ENCODE measurements around the gene ATP11B. TPM values are rescaled to one million over a fixed set of nuclear protein-coding genes. Genes with fewer than 3 reads are reported as not detected.
"Not testable (repeated sequence)": the region's sequence is repeated elsewhere in the genome, so short reads cannot be mapped to it uniquely, and the experiment has no call there.

The ATP11B gene
- total and polyA plus RNA-seq, 5 donors: 9.5 to 43.6 (median 36.1) TPM

DNA sequence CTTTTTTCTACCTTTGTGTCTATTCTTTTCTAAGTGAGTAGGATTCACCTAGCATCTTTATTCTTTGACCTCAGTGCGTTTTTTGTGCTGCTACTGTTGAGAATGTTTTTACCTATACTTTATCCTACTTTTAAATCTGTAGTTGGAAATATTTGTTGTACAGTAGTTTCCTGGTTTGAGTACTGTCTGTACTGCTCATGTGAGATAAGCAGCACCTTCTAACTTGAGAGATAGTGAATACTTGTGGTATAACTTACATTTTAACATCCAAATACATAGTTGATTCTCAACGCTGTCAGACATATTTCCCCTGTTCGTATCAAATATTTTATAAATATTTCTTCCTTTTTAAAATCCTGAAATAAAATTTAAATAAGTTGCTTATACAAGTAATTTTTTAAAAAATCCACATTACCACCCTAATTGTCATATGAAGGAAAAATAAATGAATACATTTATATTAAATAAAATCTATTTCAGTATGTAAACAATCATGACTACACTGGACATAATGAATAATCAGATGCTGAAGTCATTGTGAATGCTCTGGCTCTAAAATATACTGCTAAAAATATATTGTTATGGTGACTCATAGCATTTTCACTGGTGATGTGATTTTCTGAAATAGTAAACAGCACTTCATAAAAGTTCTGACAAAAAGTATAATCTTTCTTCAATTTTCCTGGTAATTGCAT lies 17.4 kb downstream of the ATP11B start:
- H3K9me3 ChIP-seq (ENCODE audit: control insufficient read depth, low read length): no peaks in the 10 kb centered on the region
- intact Hi-C loops (cut with DNase I): no loop called here
- WGBS: 85% methylated on average over 3 of the region's 3 CpGs
- H3K4me3 ChIP-seq (ENCODE audit: low read length): no peak overlapping the region
- ATAC-seq (no peak), DNase-seq (no peak)
- H3K27me3 ChIP-seq (ENCODE audit: control insufficient read depth, insufficient read depth): no peaks in the 10 kb centered on the region
- peaks cover 4% of the 10 kb centered on the region for H3K4me1 ChIP-seq (ENCODE audit: control insufficient read depth, insufficient read depth, low read length)
- H3K27ac ChIP-seq (ENCODE audit: low read length): no peak overlapping the region

DNA sequence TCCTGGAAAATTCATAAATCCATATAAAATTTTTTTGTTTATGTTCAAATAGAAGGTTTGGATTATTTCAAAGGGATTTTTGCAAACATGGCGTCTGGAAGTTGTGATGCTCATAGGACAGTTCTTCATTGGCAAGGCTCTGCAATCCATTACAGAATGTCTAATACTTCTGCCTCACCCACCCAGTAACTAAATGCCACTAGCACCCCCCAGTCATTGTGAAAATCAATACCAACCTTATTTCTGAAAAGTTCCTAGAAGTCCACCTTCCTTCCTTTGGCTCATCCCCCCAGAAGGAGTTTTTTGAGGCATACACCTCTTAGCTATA lies 17.9 kb downstream of the ATP11B start:
- ATAC-seq: no peak
- no peak for DNase-seq
- H3K27ac ChIP-seq (ENCODE audit: low read length): no peak overlapping the region
- H3K4me1 ChIP-seq (ENCODE audit: control insufficient read depth, insufficient read depth, low read length): peaks cover 5% of the 10 kb centered on the region
- WGBS: 94% methylated on average over 1 of the region's 1 CpG
- H3K9me3 ChIP-seq (ENCODE audit: control insufficient read depth, low read length): no peaks in the 10 kb centered on the region
- H3K27me3 ChIP-seq (ENCODE audit: control insufficient read depth, insufficient read depth): no peaks in the 10 kb centered on the region
- intact Hi-C loops (cut with DNase I): no loop called here
- H3K4me3 ChIP-seq (ENCODE audit: low read length): no peak overlapping the region

DNA sequence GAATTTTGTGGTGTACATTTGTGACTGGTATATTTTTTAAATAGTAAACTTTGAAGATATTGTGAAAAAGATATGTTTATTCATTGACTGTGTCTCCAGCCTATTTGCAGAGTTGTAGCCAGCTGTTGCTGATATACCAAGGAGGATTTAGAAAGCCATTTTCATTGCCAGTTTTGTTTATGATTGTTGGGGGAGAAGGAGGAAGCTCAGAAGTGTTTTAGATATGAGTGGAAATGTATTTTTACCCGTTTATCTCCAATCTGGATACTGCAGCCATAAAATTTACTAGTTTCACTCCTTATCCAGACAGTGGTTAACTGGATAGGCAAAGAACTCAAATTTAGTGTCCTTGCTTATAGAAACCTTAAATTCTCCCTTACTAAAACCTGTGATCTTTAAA lies 18.8 kb downstream of the ATP11B start:
- DNase-seq: no peak
- intact Hi-C loops (cut with DNase I): no loop called here
- no peak for ATAC-seq
- 23% methylated on average over 1 of the region's 1 CpG for WGBS
- Histone ChIP-seq H3K9me3 (ENCODE audit: control insufficient read depth, low read length) (no peaks in the 10 kb centered on the region), H3K27me3 (ENCODE audit: control insufficient read depth, insufficient read depth) (no peaks in the 10 kb centered on the region), H3K4me1 (ENCODE audit: control insufficient read depth, insufficient read depth, low read length) (peaks cover 5% of the 10 kb centered on the region), H3K27ac (ENCODE audit: low read length) (no peak overlapping the region), H3K4me3 (ENCODE audit: low read length) (no peak overlapping the region)

DNA sequence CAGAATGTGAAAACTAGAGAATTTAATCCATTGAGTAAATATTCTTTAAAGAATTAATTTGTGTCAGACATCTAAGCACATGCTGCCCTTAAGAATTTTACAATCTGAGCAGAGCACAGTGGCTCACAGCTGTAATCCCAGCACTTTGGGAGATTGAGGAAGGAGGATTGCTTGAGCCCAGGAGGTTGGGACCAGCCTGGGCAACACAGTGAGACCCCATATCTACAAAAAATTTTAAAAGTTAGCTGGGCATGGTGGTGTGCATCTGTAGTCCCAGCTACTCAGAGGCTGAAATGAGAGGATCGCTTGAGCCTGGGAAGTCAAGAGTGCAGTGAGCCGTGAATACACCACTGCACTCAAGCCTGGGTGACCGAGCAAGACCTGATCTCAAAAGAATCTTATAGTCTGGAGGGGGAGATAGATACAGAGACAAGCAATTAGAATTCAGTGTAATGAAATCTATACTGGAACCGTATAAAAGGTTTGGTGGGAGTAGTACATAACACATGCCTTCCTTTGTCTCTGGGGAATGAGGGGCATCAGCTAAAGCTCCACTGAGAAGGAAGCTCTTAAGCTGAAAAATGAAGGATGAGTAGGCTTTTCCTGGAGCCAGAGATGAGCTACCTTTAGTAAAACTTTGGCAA lies 21.2 kb downstream of the ATP11B start:
- intact Hi-C loops (cut with DNase I): no loop called here
- Histone ChIP-seq H3K4me1 (ENCODE audit: control insufficient read depth, insufficient read depth, low read length) (peaks cover 5% of the 10 kb centered on the region), H3K27me3 (ENCODE audit: control insufficient read depth, insufficient read depth) (no peaks in the 10 kb centered on the region), H3K4me3 (ENCODE audit: low read length) (no peak overlapping the region), H3K27ac (ENCODE audit: low read length) (no peak overlapping the region), H3K9me3 (ENCODE audit: control insufficient read depth, low read length) (no peaks in the 10 kb centered on the region)
- no peak for DNase-seq
- WGBS: 85% methylated on average over 4 of the region's 4 CpGs
- ATAC-seq: no peak

DNA sequence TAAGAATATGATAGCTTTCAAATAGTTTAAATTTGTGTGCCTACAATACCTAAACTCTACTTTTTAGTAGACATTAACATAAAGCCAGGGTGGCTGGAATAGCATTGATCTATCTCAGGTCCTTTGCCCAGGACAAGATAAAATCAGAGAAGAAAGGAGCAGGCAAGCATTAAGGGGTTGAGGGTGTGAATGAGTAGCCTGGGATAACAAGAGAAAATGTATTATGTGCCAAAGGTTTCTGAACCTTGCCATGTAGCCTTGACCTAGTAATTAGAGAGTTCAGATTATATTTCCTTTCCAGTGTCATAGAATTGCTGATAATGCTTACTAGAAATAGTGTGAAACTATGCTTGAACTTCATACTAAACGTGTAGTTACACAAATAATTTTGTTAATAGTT lies 22.9 kb downstream of the ATP11B start:
- no peak overlapping the region for H3K4me3 ChIP-seq (ENCODE audit: low read length)
- H3K9me3 ChIP-seq (ENCODE audit: control insufficient read depth, low read length): no peaks in the 10 kb centered on the region
- 24% methylated on average over 1 of the region's 1 CpG for WGBS
- no peaks in the 10 kb centered on the region for H3K27me3 ChIP-seq (ENCODE audit: control insufficient read depth, insufficient read depth)
- no peak for DNase-seq
- ATAC-seq: no peak
- no peak overlapping the region for H3K27ac ChIP-seq (ENCODE audit: low read length)
- H3K4me1 ChIP-seq (ENCODE audit: control insufficient read depth, insufficient read depth, low read length): peaks cover 3% of the 10 kb centered on the region
- intact Hi-C loops (cut with DNase I): no loop called here

DNA sequence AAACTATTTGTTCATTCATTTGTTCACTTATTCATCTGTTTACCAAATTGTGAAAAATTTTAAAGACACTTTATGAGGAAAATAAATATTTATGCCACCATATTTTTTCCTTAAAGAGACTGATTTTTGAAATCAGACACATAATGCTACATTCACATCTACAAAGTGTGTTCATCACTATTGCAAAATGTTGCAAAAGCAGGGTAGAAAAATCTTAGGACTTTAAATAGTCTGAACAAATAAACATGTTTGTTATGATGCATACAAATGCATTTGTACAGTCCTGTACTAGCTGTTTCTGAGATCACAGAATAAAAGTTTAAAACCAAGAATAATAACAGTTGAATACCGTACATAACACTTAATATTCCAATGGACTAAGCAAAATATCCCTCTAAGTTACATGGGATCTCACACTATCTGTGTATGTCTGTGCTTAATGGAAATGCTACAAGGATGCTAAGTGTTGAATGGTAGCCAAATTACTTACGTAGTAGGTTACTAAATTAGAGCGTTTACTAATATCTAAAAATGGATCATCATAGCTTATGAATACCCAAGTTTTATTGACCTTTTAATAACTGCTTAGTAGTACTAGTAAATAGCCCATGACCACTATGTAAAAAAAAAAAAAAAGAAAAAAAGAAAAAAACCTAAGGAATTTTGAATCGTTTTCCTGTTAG lies 25.1 kb downstream of the ATP11B start:
- Histone ChIP-seq H3K9me3 (ENCODE audit: control insufficient read depth, low read length) (no peaks in the 10 kb centered on the region), H3K4me3 (ENCODE audit: low read length) (no peak overlapping the region), H3K27ac (ENCODE audit: low read length) (no peak overlapping the region), H3K27me3 (ENCODE audit: control insufficient read depth, insufficient read depth) (no peaks in the 10 kb centered on the region), H3K4me1 (ENCODE audit: control insufficient read depth, insufficient read depth, low read length) (peaks cover 1% of the 10 kb centered on the region)
- DNase-seq: no peak
- WGBS: 69% methylated on average over 4 of the region's 4 CpGs
- intact Hi-C loops (cut with DNase I): no loop called here
- ATAC-seq: no peak

DNA sequence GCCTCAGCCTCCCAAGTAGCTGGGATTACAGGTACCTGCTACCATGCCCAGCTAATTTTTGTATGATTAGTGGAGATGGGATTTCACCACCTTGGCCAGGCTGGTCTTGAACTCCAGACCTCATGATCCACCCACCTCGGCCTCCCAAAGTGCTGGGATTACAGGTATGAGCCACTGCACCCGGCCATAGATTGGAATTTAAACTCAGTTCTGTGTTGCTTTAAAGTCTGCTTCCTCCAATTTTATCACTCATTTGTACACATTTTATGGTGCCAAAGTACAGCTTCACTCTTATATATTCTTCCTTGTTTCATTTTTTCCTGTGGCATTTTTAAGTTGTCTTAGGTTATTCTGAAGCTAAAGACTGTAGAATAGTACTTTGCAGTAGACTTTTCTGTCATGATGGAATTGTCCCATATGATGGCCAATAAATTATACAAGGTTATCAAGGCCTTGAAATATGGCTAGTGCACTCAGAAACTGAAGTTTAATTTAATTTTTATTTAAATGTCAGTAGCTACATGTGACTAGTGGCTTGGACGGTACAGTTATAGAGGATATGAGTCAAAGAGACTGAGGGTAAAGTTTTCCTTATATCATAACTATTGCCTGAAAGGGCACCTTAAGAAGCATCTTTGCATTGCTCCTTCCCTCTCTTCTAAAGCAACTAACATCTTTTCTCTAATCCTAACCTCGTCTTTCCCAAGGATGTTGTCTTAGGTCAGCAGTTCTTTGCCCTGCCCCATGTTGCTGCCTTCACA lies 28.1 kb downstream of the ATP11B start:
- intact Hi-C loops (cut with DNase I): no loop called here
- H3K4me3 ChIP-seq (ENCODE audit: low read length): no peak overlapping the region
- H3K4me1 ChIP-seq (ENCODE audit: control insufficient read depth, insufficient read depth, low read length): no peaks in the 10 kb centered on the region
- no peaks in the 10 kb centered on the region for H3K27me3 ChIP-seq (ENCODE audit: control insufficient read depth, insufficient read depth)
- H3K9me3 ChIP-seq (ENCODE audit: control insufficient read depth, low read length): no peaks in the 10 kb centered on the region
- no peak for ATAC-seq
- 95% methylated on average over 4 of the region's 4 CpGs for WGBS
- DNase-seq: no peak
- H3K27ac ChIP-seq (ENCODE audit: low read length): no peak overlapping the region

DNA sequence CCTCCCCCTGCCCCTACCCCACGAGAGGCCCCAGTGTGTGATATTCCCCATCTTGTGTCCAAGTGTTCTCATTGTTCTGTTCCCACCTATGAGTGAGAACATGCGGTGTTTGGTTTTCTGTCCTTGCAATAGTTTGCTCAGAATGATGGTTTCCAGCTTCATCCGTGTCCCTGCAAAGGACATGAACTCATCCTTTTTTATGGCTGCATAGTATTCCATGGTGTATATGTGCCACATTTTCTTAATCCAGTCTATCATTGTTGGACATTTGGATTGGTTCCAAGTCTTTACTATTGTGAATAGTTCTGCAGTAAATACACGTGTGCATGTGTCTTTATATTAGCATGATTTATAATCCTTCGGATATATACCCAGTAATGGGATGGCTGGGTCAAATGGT lies 29.0 kb downstream of the ATP11B start:
- intact Hi-C loops (cut with DNase I); ATAC-seq; H3K9me3 ChIP-seq (ENCODE audit: control insufficient read depth, low read length); H3K27me3 ChIP-seq (ENCODE audit: control insufficient read depth, insufficient read depth); H3K4me3 ChIP-seq (ENCODE audit: low read length); H3K27ac ChIP-seq (ENCODE audit: low read length); DNase-seq; H3K4me1 ChIP-seq (ENCODE audit: control insufficient read depth, insufficient read depth, low read length): not testable (repeated sequence)
- WGBS: 97% methylated on average over 5 of the region's 5 CpGs

DNA sequence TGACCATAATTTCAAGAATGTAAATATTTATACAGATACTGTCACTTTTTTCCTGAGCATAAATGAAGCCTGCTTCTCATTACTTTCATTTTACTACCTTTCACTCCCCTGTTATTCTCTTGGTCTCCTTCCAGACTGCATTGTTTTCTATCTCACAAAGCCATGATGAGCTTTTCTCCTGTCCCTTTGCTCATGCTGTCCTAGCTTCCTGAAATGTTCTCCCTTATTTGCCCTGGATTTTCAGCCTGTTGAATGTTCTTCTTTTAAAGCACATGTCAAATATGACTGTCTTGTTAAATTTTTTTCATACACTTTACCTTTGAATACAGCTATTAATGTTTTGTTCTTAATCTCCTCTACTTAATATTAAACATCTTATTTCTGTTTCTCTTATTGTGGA lies 31.7 kb downstream of the ATP11B start:
- intact Hi-C loops (cut with DNase I): no loop called here
- Histone ChIP-seq H3K4me1 (ENCODE audit: control insufficient read depth, insufficient read depth, low read length) (no peaks in the 10 kb centered on the region), H3K9me3 (ENCODE audit: control insufficient read depth, low read length) (no peaks in the 10 kb centered on the region), H3K4me3 (ENCODE audit: low read length) (no peak overlapping the region), H3K27ac (ENCODE audit: low read length) (no peak overlapping the region), H3K27me3 (ENCODE audit: control insufficient read depth, insufficient read depth) (no peaks in the 10 kb centered on the region)
- no peak for ATAC-seq
- DNase-seq: no peak

DNA sequence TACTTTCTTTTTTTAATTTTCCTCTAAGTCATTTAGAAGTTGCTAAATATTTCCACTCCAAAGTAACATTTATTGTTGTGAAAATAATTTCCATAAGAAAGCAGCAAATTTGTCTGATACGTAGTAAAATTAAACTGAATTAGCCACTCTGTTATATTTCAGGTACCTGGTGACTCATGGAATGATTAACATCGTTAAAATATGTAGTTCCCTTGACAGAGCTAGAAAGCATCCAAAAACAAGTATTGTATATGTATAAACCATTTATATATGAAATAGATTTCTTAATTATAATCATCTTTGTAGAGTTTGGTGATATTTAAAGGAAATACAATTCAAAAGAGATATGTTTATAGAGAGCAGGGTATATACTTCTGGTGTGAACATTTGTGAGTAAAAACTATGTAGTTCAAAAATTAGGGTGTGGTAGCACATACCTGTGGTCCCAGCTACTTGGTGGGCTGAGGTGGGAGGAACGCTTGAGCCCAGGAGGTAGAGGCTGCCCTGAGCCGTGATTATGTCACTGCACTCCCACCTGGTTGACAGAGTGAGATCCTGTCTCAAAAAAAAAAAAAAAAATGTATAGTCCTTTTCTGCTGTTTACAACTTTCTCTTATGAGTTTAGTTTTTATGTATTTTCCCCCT lies 36.6 kb downstream of the ATP11B start:
- no peaks in the 10 kb centered on the region for H3K9me3 ChIP-seq (ENCODE audit: control insufficient read depth, low read length)
- intact Hi-C loops (cut with DNase I): loop anchor here in 1 of 4 donors (10.0 kb wide), 1 partner anchor 115 kb away; no protein-coding TSS in a partner anchor
- WGBS: 94% methylated on average over 4 of the region's 4 CpGs
- H3K27ac ChIP-seq (ENCODE audit: low read length): no peak overlapping the region
- H3K27me3 ChIP-seq (ENCODE audit: control insufficient read depth, insufficient read depth): no peaks in the 10 kb centered on the region
- H3K4me1 ChIP-seq (ENCODE audit: control insufficient read depth, insufficient read depth, low read length): no peaks in the 10 kb centered on the region
- no peak for DNase-seq
- no peak overlapping the region for H3K4me3 ChIP-seq (ENCODE audit: low read length)
- ATAC-seq: no peak
